Left lung (tissue), 10 donors: ENCODE results near the gene SLC17A9. TPM values are rescaled to one million over a fixed set of nuclear protein-coding genes. Genes with fewer than 3 reads are reported as not detected.

ENCODE experiments used
- ATAC-seq: fragments of 200-7000 bp; cut with Tn5 transposase; one replicate; pipeline ENCODE4 v1.9.1; 2020; ENCODE audit warnings: moderate library complexity
- DNase-seq, 4 donors: peaks; one replicate each; pipeline ENCODE4 v3.0.0-alpha.2; 2013 to 2020
- H3K27ac ChIP-seq, 2 donors: fragments of 200-600 bp; sonication (generic) in 1 of 2; one replicate each; pipeline versions ENCODE4 v1.5.0 to v1.8.0; 2020 to 2021
- H3K27me3 ChIP-seq, 2 donors: fragments of 200-600 bp; sonication (generic) in 1 of 2; one replicate each; pipeline versions ENCODE4 v1.5.0 to v1.8.0; 2020 to 2021
- H3K36me3 ChIP-seq, 2 donors: fragments of 200-600 bp; sonication (generic) in 1 of 2; one replicate each; pipeline versions ENCODE4 v1.5.0 to v1.8.0; 2020 to 2021
- H3K4me1 ChIP-seq, 2 donors: fragments of 200-600 bp; one replicate each; pipeline ENCODE4 v1.8.0; 2021
- H3K4me3 ChIP-seq, 2 donors: fragments of 200-600 bp; sonication (generic) in 1 of 2; one replicate each; pipeline versions ENCODE4 v1.5.0 to v1.8.0; 2020 to 2021; ENCODE audit warnings: mild to moderate bottlenecking in 1 of 2
- H3K9me3 ChIP-seq, 2 donors: fragments of 200-600 bp; sonication (generic) in 1 of 2; one replicate each; pipeline versions ENCODE4 v1.5.0 to v1.8.0; 2020 to 2021
- CTCF ChIP-seq, 2 donors: fragments of 200-600 bp; sonication (generic) in 1 of 2; IDR thresholded peaks; one replicate each; pipeline versions ENCODE4 v1.5.0 to v1.8.0; 2021; ENCODE audit warnings: antibody characterized with exemption in 2 of 2
- intact Hi-C, 2 donors: fragments of 100-400 bp; cut with DNase I; formaldehyde crosslinking; loops; one replicate each; pipeline versions ENCODE4 v1.11.2 to v1.14.2; 2022
- polyA plus RNA-seq, 6 donors: library from polyadenylated mRNA; unstranded; fragments of 120-200 nt; gene quantifications; one replicate each; pipeline ENCODE4 v1.2.1, GENCODE V29; 2013; ENCODE audit not compliant: insufficient read length in 6 of 6
- total RNA-seq, 2 donors: library from RNA; stranded (reverse); fragmentation: NEBNext Ultra II Directional; extraction: Animal tissue kit (Norgen Biotek cat#: 25700); gene quantifications; one replicate each; pipeline ENCODE4 v1.2.1, GENCODE V29; 2021
- donor health status: DM: no; HTN: yes; CAD: no.
- donor health status: DM: no; HTN: no; CAD: no.

The SLC17A9 gene
- total and polyA plus RNA-seq, 8 donors = 2.1 to 18.1 (median 3.7) TPM

- no peak for TF ChIP-seq CTCF (IDR thresholded peaks at IDR 0.05)
Observed at GRCh38 chr20:62906647-62907375, 45.7 kb upstream of the SLC17A9 start.

GRCh38 chr20:62907384-62908317, 44.9 kb upstream of the SLC17A9 start:
- ATAC-seq = no peak
- intact Hi-C loops = no loop called here

More at GRCh38 chr20:62906647-62907375, 45.7 kb upstream of the SLC17A9 start:
- ATAC-seq (no peak), DNase-seq (no peak)
- Histone ChIP-seq H3K27ac (no peak overlapping the region), H3K27me3 (no peaks in the 10 kb centered on the region), H3K4me1 (no peaks in the 10 kb centered on the region), H3K9me3 (no peaks in the 10 kb centered on the region), H3K4me3 (no peak overlapping the region), H3K36me3 (peaks cover 20 to 100% of the 10 kb centered on the region in 2 donors)
- intact Hi-C loops = no loop called here

GRCh38 chr20:62908971-62909791, 43.3 kb upstream of the SLC17A9 start:
- H3K27me3 ChIP-seq = no peaks in the 10 kb centered on the region
- peaks cover 0 to 6% of the 10 kb centered on the region in 2 donors for H3K4me1 ChIP-seq
- intact Hi-C loops = no loop called here
- H3K27ac ChIP-seq = no peak overlapping the region
- no peak for DNase-seq
- no peak overlapping the region for H3K4me3 ChIP-seq
- peak; percentile 60 for ATAC-seq
- TF ChIP-seq CTCF (IDR thresholded peaks at IDR 0.05) = no peak
- H3K36me3 ChIP-seq = peaks cover 20 to 97% of the 10 kb centered on the region in 2 donors
- H3K9me3 ChIP-seq = no peaks in the 10 kb centered on the region

More at GRCh38 chr20:62907384-62908317, 44.9 kb upstream of the SLC17A9 start:
- H3K36me3 ChIP-seq = peaks cover 20 to 100% of the 10 kb centered on the region in 2 donors
- no peak for DNase-seq
- no peak overlapping the region for H3K27ac ChIP-seq
- no peak overlapping the region for H3K4me3 ChIP-seq
- no peaks in the 10 kb centered on the region for H3K4me1 ChIP-seq
- H3K9me3 ChIP-seq = no peaks in the 10 kb centered on the region
- no peaks in the 10 kb centered on the region for H3K27me3 ChIP-seq
- TF ChIP-seq CTCF (IDR thresholded peaks at IDR 0.05) = peak in 1 of 2 donors; percentile 29

- H3K4me1 ChIP-seq = peaks cover 11 to 17% of the 10 kb centered on the region in 2 donors
- intact Hi-C loops = no loop called here
- DNase-seq (no peak), ATAC-seq (no peak)
- no peak overlapping the region for H3K4me3 ChIP-seq
- H3K27me3 ChIP-seq = no peaks in the 10 kb centered on the region
- no peaks in the 10 kb centered on the region for H3K9me3 ChIP-seq
- no peak for TF ChIP-seq CTCF (IDR thresholded peaks at IDR 0.05)
- peaks cover 16 to 86% of the 10 kb centered on the region in 2 donors for H3K36me3 ChIP-seq
- no peak overlapping the region for H3K27ac ChIP-seq
Observed at GRCh38 chr20:62910217-62910766, 42.2 kb upstream of the SLC17A9 start.
